ENCODE data around the gene IFITM5.

IFITM5 gene

GRCh38 chr11:285021-285893, 14.1 kb downstream of the IFITM5 start:
- TF ChIP-seq REST (IDR thresholded peaks at IDR 0.05; ENCODE audit: low read depth), result no peak
- TF ChIP-seq YY1 (IDR thresholded peaks at IDR 0.05; ENCODE audit: low read depth), result no peak
- TF ChIP-seq EP300 (IDR thresholded peaks at IDR 0.05; ENCODE audit: borderline replicate concordance), result no peak
- no peak for TF ChIP-seq TCF12 (IDR thresholded peaks at IDR 0.05; ENCODE audit: low read depth)

- TF ChIP-seq ZBTB7A (IDR thresholded peaks at IDR 0.05; ENCODE audit: low read depth) (no peak), REST (IDR thresholded peaks at IDR 0.05; ENCODE audit: low read depth) (no peak), YY1 (IDR thresholded peaks at IDR 0.05; ENCODE audit: low read depth) (no peak), TEAD4 (IDR thresholded peaks at IDR 0.05) (no peak), CREB1 (IDR thresholded peaks at IDR 0.05; ENCODE audit: low read depth) (no peak), RAD21 (IDR thresholded peaks at IDR 0.05; ENCODE audit: low read depth) (no peak), MAX (IDR thresholded peaks at IDR 0.05) (no peak), EP300 (IDR thresholded peaks at IDR 0.05; ENCODE audit: borderline replicate concordance) (no peak), TCF12 (IDR thresholded peaks at IDR 0.05; ENCODE audit: low read depth) (no peak), CEBPB (IDR thresholded peaks at IDR 0.05) (no peak), NFIC (IDR thresholded peaks at IDR 0.05) (no peak), TAF1 (IDR thresholded peaks at IDR 0.05; ENCODE audit: low read depth) (no peak), EGR1 (IDR thresholded peaks at IDR 0.05) (no peak), FOXM1 (IDR thresholded peaks at IDR 0.05; ENCODE audit: borderline replicate concordance, low read depth) (no peak), USF1 (IDR thresholded peaks at IDR 0.05) (no peak)
These were observed 15.0 kb downstream of the IFITM5 start for GRCh38 chr11:284105-285020.

GRCh38 chr11:283405-284104, 15.8 kb downstream of the IFITM5 start:
- TF ChIP-seq ZBTB7A (IDR thresholded peaks at IDR 0.05; ENCODE audit: low read depth) (no peak), FOXM1 (IDR thresholded peaks at IDR 0.05; ENCODE audit: borderline replicate concordance, low read depth) (no peak), CEBPB (IDR thresholded peaks at IDR 0.05) (no peak), CREB1 (IDR thresholded peaks at IDR 0.05; ENCODE audit: low read depth) (no peak), TEAD4 (IDR thresholded peaks at IDR 0.05) (no peak), EP300 (IDR thresholded peaks at IDR 0.05; ENCODE audit: borderline replicate concordance) (no peak), EGR1 (IDR thresholded peaks at IDR 0.05) (no peak), MAX (IDR thresholded peaks at IDR 0.05) (no peak), REST (IDR thresholded peaks at IDR 0.05; ENCODE audit: low read depth) (no peak), YY1 (IDR thresholded peaks at IDR 0.05; ENCODE audit: low read depth) (no peak)
